Panc1 (cell line): Measurements from ENCODE around the gene JADE2. TPM values are rescaled to one million over a fixed set of nuclear protein-coding genes. Genes with fewer than 3 reads are reported as not detected.

Experiments
- ATAC-seq: fragments of 200-7000 bp; cut with Tn5 transposase; 2 replicates; pipeline ENCODE4 v1.9.1; 2020; ENCODE audit warnings: mild to moderate bottlenecking, moderate library complexity
- BruUV-seq: library from RNA; stranded (reverse); fragments of 400-500 nt; replicated peaks from 2 replicates; lab custom pipeline; 2021; lab: Mats Ljungman, UMichigan
- CTCF ChIA-PET: fragments of 300-600 bp; sonication (Branson Sonifier 250); formaldehyde crosslinking; loops from one replicate; lab custom pipeline; 2022; ENCODE audit warnings: antibody characterized with exemption; lab: Charles Lee
- POLR2A ChIA-PET: fragments of 300-600 bp; sonication (Branson Sonifier 250); formaldehyde crosslinking; loops from one replicate; lab custom pipeline; 2022; ENCODE audit warnings: antibody characterized with exemption; lab: Charles Lee
- DNase-seq: peaks from one replicate; pipeline ENCODE4 v3.0.0-alpha.2; 2010; ENCODE audit warnings: low read depth, low spot score
- H3K27ac ChIP-seq: 2 replicates; pipeline ENCODE4 v1.5.1; 2011; ENCODE audit warnings: mild to moderate bottlenecking, low read length, inconsistent platforms
- H3K27me3 ChIP-seq: fragments of 200-500 bp; sonication (Bioruptor generic); 2 replicates; pipeline ENCODE4 v1.6.0; 2014; ENCODE audit warnings: low read length, inconsistent platforms; ENCODE audit not compliant: control insufficient read depth, insufficient read depth
- H3K36me3 ChIP-seq: fragments of 200-500 bp; sonication (Bioruptor generic); 2 replicates; pipeline ENCODE4 v1.5.1; 2014; ENCODE audit warnings: inconsistent platforms, mild to moderate bottlenecking, low read length, moderate library complexity; ENCODE audit not compliant: control insufficient read depth, insufficient read depth
- H3K4me1 ChIP-seq: 2 replicates; pipeline ENCODE4 v1.5.1; 2011; ENCODE audit warnings: inconsistent platforms, mild to moderate bottlenecking, low read length, moderate library complexity; ENCODE audit not compliant: control insufficient read depth, insufficient read depth
- H3K4me3 ChIP-seq, 2 experiments: 2 replicates each; pipeline ENCODE4 v1.5.1; 2011 to 2012; ENCODE audit warnings: low read depth in 2 of 2, low read length in 2 of 2, mild to moderate bottlenecking in 2 of 2, inconsistent platforms in 1 of 2, moderate library complexity in 1 of 2
- H3K9me3 ChIP-seq: fragments of 200-500 bp; sonication (Bioruptor generic); 2 replicates; pipeline ENCODE4 v1.5.1; 2014; ENCODE audit warnings: low read depth, mild to moderate bottlenecking, inconsistent platforms, low read length, moderate library complexity; ENCODE audit not compliant: control insufficient read depth, insufficient read depth
- POLR2AphosphoS5 ChIP-seq: IDR thresholded peaks from 2 replicates; pipeline ENCODE4 v1.6.1; 2012; ENCODE audit warnings: mild to moderate bottlenecking, low read depth, low read length, moderate library complexity
- SIN3A ChIP-seq: IDR thresholded peaks from 2 replicates; pipeline ENCODE4 v1.6.1; 2012; ENCODE audit warnings: low read depth, mild to moderate bottlenecking, low read length, moderate library complexity, borderline replicate concordance; ENCODE audit not compliant: insufficient read depth
- TCF7L2 ChIP-seq: IDR thresholded peaks from 2 replicates; pipeline ENCODE4 v1.6.1; 2011; ENCODE audit warnings: mild to moderate bottlenecking, low read depth, low read length, inconsistent platforms
- in situ Hi-C: cut with HindIII; loops from 2 replicates; pipeline ENCODE4 v1.10.0; 2016; ENCODE audit warnings: low sequenced_read_pairs, low pct_unique_long_range_greater_than_20kb
- intact Hi-C: fragments of 100-400 bp; cut with micrococcal nuclease; formaldehyde crosslinking; loops from one replicate; pipeline ENCODE4 v1.10.0; 2022; ENCODE audit not compliant: unreplicated experiment
- total RNA-seq: library from RNA; stranded (reverse); gene quantifications from one replicate; pipeline ENCODE4 v1.2.1, GENCODE V29; 2021; ENCODE audit not compliant: unreplicated experiment
- TF ChIP-seq, protein P1 (sequence below): fragments of 450-650 bp; IDR thresholded peaks from 2 replicates; pipeline ENCODE4 v1.5.1; 2017; ENCODE audit warnings: mild to moderate bottlenecking
- TF ChIP-seq, protein P2 (sequence below), 2 experiments: IDR thresholded peaks; 2 replicates each; pipeline ENCODE4 v1.6.1; 2011 to 2012; ENCODE audit warnings: low read depth in 2 of 2, control low read depth in 1 of 2, low read length in 1 of 2, mild to moderate bottlenecking in 1 of 2, moderate library complexity in 1 of 2; ENCODE audit not compliant: insufficient read depth in 1 of 2

The JADE2 gene
- total RNA-seq, 1 experiment from 2014 or later = 80.0 TPM

DNA sequence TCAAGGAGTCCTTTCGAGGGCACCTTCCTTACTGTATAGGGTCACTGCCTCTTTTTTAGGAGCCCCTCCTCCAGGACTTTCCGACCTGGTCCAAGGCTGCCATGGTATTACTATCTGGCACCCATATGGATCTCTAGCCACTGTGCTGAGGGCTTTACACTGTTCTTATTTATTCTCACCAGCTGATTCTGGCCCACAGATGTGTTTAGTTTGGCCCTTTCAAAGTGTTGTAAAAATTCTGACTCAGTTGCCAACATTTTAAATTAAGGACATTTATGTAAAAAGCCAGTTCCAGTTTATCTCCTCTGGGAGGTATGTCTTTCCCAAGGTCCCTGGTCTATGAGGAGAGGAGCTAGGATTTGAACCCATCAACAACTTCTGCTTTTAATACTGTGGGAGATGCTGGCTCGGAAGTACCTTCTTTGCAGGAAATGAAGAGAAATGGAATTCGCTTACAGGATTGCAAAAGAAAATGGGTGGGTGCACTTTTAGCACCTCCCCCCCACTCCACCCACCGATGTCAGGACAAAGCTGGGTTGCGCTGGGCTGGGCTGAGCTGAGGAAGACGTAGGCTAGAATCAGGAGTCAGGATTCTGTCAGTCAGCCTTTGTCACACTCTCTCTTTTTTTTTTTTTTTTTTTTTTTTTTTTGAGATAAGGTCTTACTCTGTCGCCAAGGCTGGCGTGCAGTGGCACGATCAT, 7.8 kb downstream of the JADE2 start:
- in situ Hi-C loops = no loop called here
- Histone ChIP-seq H3K4me3 (no peak overlapping the region), H3K27me3 (no peaks in the 10 kb centered on the region), H3K27ac (no peak overlapping the region), H3K4me1 (peaks cover 57% of the 10 kb centered on the region), H3K36me3 (peaks cover 5% of the 10 kb centered on the region), H3K9me3 (no peaks in the 10 kb centered on the region)
- no TSS peak for BruUV-seq
- intact Hi-C loops = no loop called here
- TF ChIP-seq, protein P1, sequence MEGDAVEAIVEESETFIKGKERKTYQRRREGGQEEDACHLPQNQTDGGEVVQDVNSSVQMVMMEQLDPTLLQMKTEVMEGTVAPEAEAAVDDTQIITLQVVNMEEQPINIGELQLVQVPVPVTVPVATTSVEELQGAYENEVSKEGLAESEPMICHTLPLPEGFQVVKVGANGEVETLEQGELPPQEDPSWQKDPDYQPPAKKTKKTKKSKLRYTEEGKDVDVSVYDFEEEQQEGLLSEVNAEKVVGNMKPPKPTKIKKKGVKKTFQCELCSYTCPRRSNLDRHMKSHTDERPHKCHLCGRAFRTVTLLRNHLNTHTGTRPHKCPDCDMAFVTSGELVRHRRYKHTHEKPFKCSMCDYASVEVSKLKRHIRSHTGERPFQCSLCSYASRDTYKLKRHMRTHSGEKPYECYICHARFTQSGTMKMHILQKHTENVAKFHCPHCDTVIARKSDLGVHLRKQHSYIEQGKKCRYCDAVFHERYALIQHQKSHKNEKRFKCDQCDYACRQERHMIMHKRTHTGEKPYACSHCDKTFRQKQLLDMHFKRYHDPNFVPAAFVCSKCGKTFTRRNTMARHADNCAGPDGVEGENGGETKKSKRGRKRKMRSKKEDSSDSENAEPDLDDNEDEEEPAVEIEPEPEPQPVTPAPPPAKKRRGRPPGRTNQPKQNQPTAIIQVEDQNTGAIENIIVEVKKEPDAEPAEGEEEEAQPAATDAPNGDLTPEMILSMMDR = no peak
- TF ChIP-seq, protein P2, sequence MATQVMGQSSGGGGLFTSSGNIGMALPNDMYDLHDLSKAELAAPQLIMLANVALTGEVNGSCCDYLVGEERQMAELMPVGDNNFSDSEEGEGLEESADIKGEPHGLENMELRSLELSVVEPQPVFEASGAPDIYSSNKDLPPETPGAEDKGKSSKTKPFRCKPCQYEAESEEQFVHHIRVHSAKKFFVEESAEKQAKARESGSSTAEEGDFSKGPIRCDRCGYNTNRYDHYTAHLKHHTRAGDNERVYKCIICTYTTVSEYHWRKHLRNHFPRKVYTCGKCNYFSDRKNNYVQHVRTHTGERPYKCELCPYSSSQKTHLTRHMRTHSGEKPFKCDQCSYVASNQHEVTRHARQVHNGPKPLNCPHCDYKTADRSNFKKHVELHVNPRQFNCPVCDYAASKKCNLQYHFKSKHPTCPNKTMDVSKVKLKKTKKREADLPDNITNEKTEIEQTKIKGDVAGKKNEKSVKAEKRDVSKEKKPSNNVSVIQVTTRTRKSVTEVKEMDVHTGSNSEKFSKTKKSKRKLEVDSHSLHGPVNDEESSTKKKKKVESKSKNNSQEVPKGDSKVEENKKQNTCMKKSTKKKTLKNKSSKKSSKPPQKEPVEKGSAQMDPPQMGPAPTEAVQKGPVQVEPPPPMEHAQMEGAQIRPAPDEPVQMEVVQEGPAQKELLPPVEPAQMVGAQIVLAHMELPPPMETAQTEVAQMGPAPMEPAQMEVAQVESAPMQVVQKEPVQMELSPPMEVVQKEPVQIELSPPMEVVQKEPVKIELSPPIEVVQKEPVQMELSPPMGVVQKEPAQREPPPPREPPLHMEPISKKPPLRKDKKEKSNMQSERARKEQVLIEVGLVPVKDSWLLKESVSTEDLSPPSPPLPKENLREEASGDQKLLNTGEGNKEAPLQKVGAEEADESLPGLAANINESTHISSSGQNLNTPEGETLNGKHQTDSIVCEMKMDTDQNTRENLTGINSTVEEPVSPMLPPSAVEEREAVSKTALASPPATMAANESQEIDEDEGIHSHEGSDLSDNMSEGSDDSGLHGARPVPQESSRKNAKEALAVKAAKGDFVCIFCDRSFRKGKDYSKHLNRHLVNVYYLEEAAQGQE (IDR thresholded peaks at IDR 0.05; ENCODE audit: insufficient read depth in 1 of 2, low read depth in 2 of 2, low read length in 1 of 2) = no peak
- TF ChIP-seq POLR2AphosphoS5 = no peak
- no peak for TF ChIP-seq TCF7L2
- no peak for TF ChIP-seq SIN3A
- POLR2A ChIA-PET = interaction anchor here (0.6 kb wide), 1 partner anchor 47 kb away, joined by 3 read pairs; no protein-coding TSS in a partner anchor
- ATAC-seq (no peak), DNase-seq (no peak)
- CTCF ChIA-PET = no interaction called here

DNA sequence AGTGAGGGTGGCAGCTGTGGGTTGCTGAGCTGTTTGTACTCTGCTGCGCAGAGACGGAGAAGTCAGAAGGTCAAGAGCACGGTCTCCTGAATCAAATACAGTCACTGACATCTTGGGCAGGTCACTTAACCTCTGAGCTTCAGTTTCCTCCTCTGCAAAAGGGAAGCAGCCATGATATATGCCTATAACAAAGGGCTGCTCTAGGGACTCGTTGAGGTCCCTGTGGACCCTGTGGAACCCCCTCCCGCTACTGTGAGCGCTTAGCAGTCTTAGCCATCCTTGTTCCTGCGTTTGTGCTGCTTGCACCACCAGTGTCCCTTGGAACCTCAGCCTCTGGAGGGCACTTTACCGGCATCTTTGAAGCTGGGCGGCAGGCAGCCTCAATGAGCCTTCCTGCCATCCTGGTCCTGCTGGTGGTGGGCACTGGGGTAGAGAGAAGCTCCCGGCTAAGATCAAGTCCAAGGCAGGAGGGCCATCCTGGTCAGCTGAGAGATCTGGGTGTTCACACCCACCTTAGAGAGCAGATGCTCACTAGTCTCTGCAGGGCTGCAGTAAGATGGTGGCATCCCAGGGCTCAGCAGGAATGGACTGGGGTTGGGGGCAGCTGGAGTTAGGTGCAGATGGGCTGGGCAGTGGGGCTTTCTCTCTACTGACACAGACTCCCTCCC, 8.7 kb downstream of the JADE2 start:
- peaks cover 5% of the 10 kb centered on the region for H3K36me3 ChIP-seq
- no peak overlapping the region for H3K4me3 ChIP-seq
- H3K9me3 ChIP-seq = no peaks in the 10 kb centered on the region
- H3K4me1 ChIP-seq = peaks cover 48% of the 10 kb centered on the region
- no peak for ATAC-seq
- no peak overlapping the region for H3K27ac ChIP-seq
- in situ Hi-C loops (no loop called here), intact Hi-C loops (no loop called here)
- no peaks in the 10 kb centered on the region for H3K27me3 ChIP-seq
- ChIA-PET POLR2A (interaction anchor here (0.5 to 1.1 kb wide), 2 partner anchors 69 to 216 kb away, joined by 3 read pairs; no protein-coding TSS in a partner anchor), CTCF (interaction anchor here (0.6 kb wide), 1 partner anchor 20 kb away, joined by 3 read pairs; no protein-coding TSS in a partner anchor)
- TF ChIP-seq SIN3A (no peak), TCF7L2 (no peak), POLR2AphosphoS5 (no peak)
- TF ChIP-seq, protein P1 = no peak
- TF ChIP-seq, protein P2 (IDR thresholded peaks at IDR 0.05; ENCODE audit: insufficient read depth in 1 of 2, low read depth in 2 of 2, low read length in 1 of 2) = no peak
- no TSS peak for BruUV-seq
- no peak for DNase-seq
